ENCODE results near the gene DUOXA1.

- TF ChIP-seq EP300 (IDR thresholded peaks at IDR 0.05; ENCODE audit: borderline replicate concordance) (no peak), YY1 (IDR thresholded peaks at IDR 0.05; ENCODE audit: low read depth) (no peak), FOXM1 (IDR thresholded peaks at IDR 0.05; ENCODE audit: borderline replicate concordance, low read depth) (no peak), REST (IDR thresholded peaks at IDR 0.05; ENCODE audit: low read depth) (no peak), USF1 (IDR thresholded peaks at IDR 0.05) (no peak), EGR1 (IDR thresholded peaks at IDR 0.05) (no peak), TAF1 (IDR thresholded peaks at IDR 0.05; ENCODE audit: low read depth) (no peak), TEAD4 (IDR thresholded peaks at IDR 0.05) (no peak), CREB1 (IDR thresholded peaks at IDR 0.05; ENCODE audit: low read depth) (no peak), RAD21 (IDR thresholded peaks at IDR 0.05; ENCODE audit: low read depth) (no peak)
Measured at GRCh38 chr15:45099549-45100165, 30.0 kb downstream of the DUOXA1 start.
